AG09319 (cell line): ENCODE results near the gene KLF2.

ENCODE experiments used
- DNase-seq: peaks from one replicate; pipeline ENCODE4 v3.0.0-alpha.2; 2010; ENCODE audit warnings: low read depth; ENCODE audit errors: extremely low read depth
- CTCF ChIP-seq: IDR thresholded peaks from 2 replicates; pipeline ENCODE4 v1.5.1; 2011; ENCODE audit warnings: low read depth, mild to moderate bottlenecking, inconsistent platforms, low read length, moderate library complexity

KLF2 gene

GRCh38 chr19:16327169-16327475, 2.5 kb downstream of the KLF2 start:
- no peak for TF ChIP-seq CTCF
- DNase-seq: no peak

GRCh38 chr19:16327501-16327900, 2.9 kb downstream of the KLF2 start:
- no peak for TF ChIP-seq CTCF

GRCh38 chr19:16327911-16328823, 3.5 kb downstream of the KLF2 start:
- DNase-seq: peak; percentile 66
- TF ChIP-seq CTCF: no peak

More at GRCh38 chr19:16327501-16327900, 2.9 kb downstream of the KLF2 start:
- no peak for DNase-seq

GRCh38 chr19:16328824-16329482, 4.3 kb downstream of the KLF2 start:
- TF ChIP-seq CTCF: no peak
- DNase-seq: no peak

GRCh38 chr19:16330368-16330801, 5.8 kb downstream of the KLF2 start:
- no peak for TF ChIP-seq CTCF
- DNase-seq: no peak

GRCh38 chr19:16330806-16331690, 6.4 kb downstream of the KLF2 start:
- no peak for TF ChIP-seq CTCF
- no peak for DNase-seq
